HepG2 (cell line): ENCODE results near the gene MPZL3. TPM values are rescaled to one million over a fixed set of nuclear protein-coding genes. Genes with fewer than 3 reads are reported as not detected.

Experiments used
- ARNT2 ChIP-seq: sonication (generic); formaldehyde crosslinking; IDR thresholded peaks from 2 replicates; pipeline ENCODE4 v1.8.0; 2022; ENCODE audit warnings: mild to moderate bottlenecking, low read depth, missing genetic modification reagents, moderate library complexity
- ARNTL ChIP-seq: sonication (generic); formaldehyde crosslinking; IDR thresholded peaks from 2 replicates; pipeline ENCODE4 v1.4.0; 2020; ENCODE audit warnings: mild to moderate bottlenecking, missing genetic modification reagents
- CEBPB ChIP-seq: IDR thresholded peaks from 2 replicates; pipeline ENCODE4 v1.6.1; 2011; ENCODE audit warnings: low read depth, low read length, improper control_type of control experiment, borderline replicate concordance
- FOXA3 ChIP-seq: IDR thresholded peaks from 2 replicates; pipeline ENCODE4 v1.6.1; 2016; ENCODE audit warnings: missing genetic modification reagents, missing compliant biosample characterization
- GABPA ChIP-seq, 2 experiments: IDR thresholded peaks; 2 replicates each; pipeline ENCODE4 v1.6.1; 2011 to 2016; ENCODE audit warnings: low read depth in 2 of 2, low read length in 1 of 2, missing biosample characterization in 1 of 2, missing genetic modification characterization in 1 of 2
- IRF1 ChIP-seq: sonication (generic); formaldehyde crosslinking; IDR thresholded peaks from 2 replicates; pipeline ENCODE4 v1.4.0; 2020; ENCODE audit warnings: low read depth, mild to moderate bottlenecking, missing genetic modification reagents
- JUNB ChIP-seq: sonication (generic); formaldehyde crosslinking; IDR thresholded peaks from 2 replicates; pipeline ENCODE4 v1.8.0; 2022; ENCODE audit warnings: missing genetic modification reagents, mild to moderate bottlenecking, borderline replicate concordance
- MAFK ChIP-seq, 2 experiments: IDR thresholded peaks in 1 of 2; conservative IDR thresholded peaks in 1 of 2; 2 replicates each; pipeline ENCODE4 v1.6.1; 2011; ENCODE audit warnings: improper control_type of control experiment in 2 of 2, low read length in 2 of 2
- PITX1 ChIP-seq: sonication (generic); formaldehyde crosslinking; IDR thresholded peaks from 2 replicates; pipeline ENCODE4 v1.5.1; 2020; ENCODE audit warnings: mild to moderate bottlenecking, missing genetic modification reagents
- RERE ChIP-seq: IDR thresholded peaks from 2 replicates; pipeline ENCODE4 v1.6.1; 2016; ENCODE audit warnings: low read depth, missing genetic modification reagents, missing compliant biosample characterization
- SMC3 ChIP-seq: IDR thresholded peaks from 2 replicates; pipeline ENCODE4 v1.6.1; 2011; ENCODE audit warnings: low read length, improper control_type of control experiment
- TFDP2 ChIP-seq: sonication (generic); formaldehyde crosslinking; IDR thresholded peaks from 2 replicates; pipeline ENCODE4 v1.4.0; 2020; ENCODE audit warnings: missing genetic modification reagents
- THAP8 ChIP-seq: sonication (generic); formaldehyde crosslinking; IDR thresholded peaks from 2 replicates; pipeline ENCODE4 v1.5.1; 2020; ENCODE audit warnings: missing genetic modification reagents, mild to moderate bottlenecking, borderline replicate concordance
- TMF1 ChIP-seq: sonication (generic); formaldehyde crosslinking; IDR thresholded peaks from 2 replicates; pipeline ENCODE4 v1.8.1; 2022; ENCODE audit warnings: low read depth, missing genetic modification reagents
- ZMYM2 ChIP-seq: sonication (generic); formaldehyde crosslinking; IDR thresholded peaks from 2 replicates; pipeline ENCODE4 v1.8.0; 2022; ENCODE audit warnings: mild to moderate bottlenecking, missing genetic modification reagents
- ZNF503 ChIP-seq: sonication (generic); formaldehyde crosslinking; IDR thresholded peaks from 2 replicates; pipeline ENCODE4 v1.4.0; 2020; ENCODE audit warnings: missing genetic modification reagents
- ZNF772 ChIP-seq: sonication (generic); formaldehyde crosslinking; IDR thresholded peaks from 2 replicates; pipeline ENCODE4 v1.5.0; 2020; ENCODE audit warnings: mild to moderate bottlenecking, missing genetic modification reagents
- polyA plus RNA-seq, 8 experiments: library from polyadenylated mRNA; depleted of rRNA in 3 of 8; stranded (reverse) in 7 of 8; unstranded in 1 of 8; fragments of >200 nt; fragmentation: Illumina TruSeq in 4 of 8; extraction: Trizol in 4 of 8; gene quantifications; 2 replicates each; pipeline versions ENCODE4 v1.2.1 to v1.2.3, GENCODE V29; 2011 to 2016; ENCODE audit warnings: low read depth in 4 of 8, missing spikeins in 1 of 8, mixed read lengths in 1 of 8; ENCODE audit not compliant: insufficient read depth in 1 of 8
- total RNA-seq, 5 experiments: library from RNA; depleted of rRNA; stranded (reverse); fragments of >200 nt; fragmentation: Illumina TruSeq; extraction: Trizol; gene quantifications; 2 replicates each; pipeline ENCODE4 v1.2.3, GENCODE V29; 2016; ENCODE audit warnings: low read depth in 1 of 5

MPZL3 gene
- total and polyA plus RNA-seq, 2 of the 13 experiments (the other 11 are each of a cell fraction or from before 2014, with no cell fraction given), result 5.3 to 9.3 TPM

GRCh38 chr11:118194835-118195627 lies 57.1 kb downstream of the MPZL3 start (continued):
- TF ChIP-seq ZNF503 (peak; percentile 48; the same call in 1 of the 2 replicates), TFDP2 (peak; percentile 58; the same call in 1 of the 2 replicates), MAFK (conservative IDR thresholded peaks at IDR 0.05 in 1 of 2, IDR thresholded peaks at IDR 0.05 in 1 of 2; ENCODE audit: low read length in 2 of 2) (peak in 1 of 2 experiments; percentile 35; a peak in 2 of 4 replicates), ZMYM2 (0 out of 2 replicates have a peak, but pooled peaks have one; percentile 18), CEBPB (peak; percentile 88), IRF1 (CRISPR knock-in tag) (no peak), GABPA (IDR thresholded peaks at IDR 0.05; ENCODE audit: low read depth, low read length) (no peak), GABPA (CRISPR knock-in tag; IDR thresholded peaks at IDR 0.05; ENCODE audit: low read depth) (0 out of 2 replicates have a peak, but pooled peaks have one; percentile 52), THAP8 (CRISPR knock-in tag) (no peak), ARNT2 (CRISPR knock-in tag) (0 out of 2 replicates have a peak, but pooled peaks have one; percentile 24), JUNB (CRISPR knock-in tag) (no peak; the same call in 1 of the 2 replicates), SMC3 (peak; percentile 47), ZNF772 (CRISPR knock-in tag) (peak; percentile 83; the same call in 1 of the 2 replicates), RERE (peak; percentile 64; the same call in 1 of the 2 replicates), TMF1 (no peak), ARNTL (CRISPR knock-in tag) (peak; percentile 91), FOXA3 (CRISPR knock-in tag) (peak; percentile 81), PITX1 (peak; percentile 78)
